GM19239 (cell line): Measurements from ENCODE around the gene GYG2.
"Not testable (repeated sequence)": the region's sequence is repeated elsewhere in the genome, so short reads cannot be mapped to it uniquely, and the experiment has no call there.

Source experiments
- DNase-seq: peaks from one replicate; pipeline ENCODE4 v3.0.0; 2011; ENCODE audit warnings: low spot score; ENCODE audit not compliant: insufficient read length
- FAIRE-seq: peaks from 2 replicates; lab custom pipeline; 2011; peaks lifted over from hg19 to GRCh38; lab: Jason Lieb, UNC

The GYG2 gene

GRCh38 chrX:2811271-2811670, 17.5 kb upstream of the GYG2 start:
- no peak for DNase-seq
- FAIRE-seq = no peak

DNA sequence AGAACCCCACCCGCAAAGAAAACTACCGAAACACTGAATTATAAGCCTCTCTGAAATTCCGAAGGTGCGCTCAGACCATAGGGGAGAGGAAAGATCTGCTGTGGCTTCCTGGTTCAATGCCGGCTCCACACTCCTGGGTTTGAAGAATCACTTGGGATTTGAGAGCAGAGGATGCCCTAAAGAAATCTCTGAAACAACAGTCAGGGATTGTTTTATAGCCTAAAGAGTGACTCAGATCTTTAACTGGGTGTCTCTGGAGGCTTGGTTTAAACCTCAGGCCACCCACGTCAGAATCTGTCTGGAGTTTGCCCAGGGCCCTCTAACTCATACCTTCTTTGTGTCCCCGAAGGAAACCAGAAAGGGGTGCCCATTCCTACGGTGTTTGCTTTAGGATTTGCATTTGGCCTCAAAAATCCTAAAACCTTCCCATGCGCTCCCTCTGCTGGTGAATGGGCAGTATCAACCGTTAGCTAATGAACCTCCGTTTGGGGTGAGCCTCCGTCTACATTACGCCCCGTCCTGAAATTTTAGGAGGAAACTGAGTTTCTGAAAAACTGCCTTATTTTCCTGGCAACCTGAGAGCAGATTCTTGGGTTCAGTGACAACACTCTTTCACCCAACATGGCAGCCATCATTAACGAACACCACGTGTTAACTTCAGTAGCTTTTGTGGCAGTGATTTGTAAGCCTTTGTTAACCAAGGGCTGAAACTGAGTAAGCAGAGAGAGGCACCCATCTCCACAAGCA, 16.4 kb upstream of the GYG2 start:
- peak; percentile 35 for FAIRE-seq
- DNase-seq = not testable (repeated sequence)

DNA sequence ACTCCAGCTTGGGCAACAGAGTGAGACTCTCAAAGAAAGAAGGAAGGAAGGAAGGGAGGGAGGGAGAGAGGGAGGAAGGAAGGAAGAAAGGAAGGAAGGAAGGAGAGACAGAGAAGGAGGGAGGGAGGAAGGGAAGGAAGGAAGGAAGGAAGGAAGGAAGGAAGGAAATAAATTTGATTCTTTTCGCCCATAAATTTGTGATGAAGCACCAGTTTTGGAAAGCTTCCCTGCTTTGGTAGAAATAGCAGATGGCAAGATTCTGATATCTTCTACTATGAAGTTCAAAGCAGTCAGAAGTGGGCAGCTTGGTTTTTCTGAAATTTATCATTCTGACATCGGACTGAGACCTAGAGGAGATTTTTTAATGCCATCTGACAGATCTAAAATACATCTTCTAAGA, 11.7 kb upstream of the GYG2 start:
- FAIRE-seq (no peak), DNase-seq (no peak)

DNA sequence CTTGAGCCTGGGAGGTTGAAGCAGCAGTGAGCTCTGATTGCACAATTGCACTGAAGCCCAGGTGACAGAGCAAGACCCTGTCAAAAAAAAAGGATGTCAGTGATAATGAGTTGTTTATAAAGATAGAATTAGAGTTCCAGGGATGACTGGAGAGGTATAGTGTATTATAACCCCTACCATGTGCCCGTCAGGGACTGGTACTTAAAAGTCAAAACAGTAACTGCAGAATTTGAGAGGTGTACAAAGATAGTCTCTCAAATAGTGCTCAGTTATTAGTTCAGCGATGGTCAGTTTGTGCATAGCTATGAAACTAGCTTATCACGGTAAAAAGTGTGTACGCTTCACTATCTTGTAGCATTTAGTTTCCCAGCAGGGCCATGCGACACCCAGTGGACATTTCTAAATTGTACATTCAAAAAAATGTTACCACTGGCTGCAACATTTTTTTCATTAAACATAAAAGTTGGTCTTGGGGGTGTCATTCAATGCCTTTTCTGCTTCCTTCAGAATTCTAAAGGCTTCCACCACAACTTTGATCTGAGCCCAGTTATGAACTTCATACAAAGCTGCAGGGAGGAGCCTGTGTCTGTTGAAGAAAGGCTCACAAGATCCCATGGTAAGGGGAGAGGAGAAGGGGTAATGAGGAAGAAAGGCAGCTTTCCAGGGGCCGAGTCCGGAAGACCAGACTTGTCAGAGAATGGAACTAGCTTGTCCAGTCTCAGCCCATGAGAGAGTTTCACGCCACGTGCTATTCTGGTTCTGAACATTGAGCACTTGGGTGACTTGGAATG, 9.2 kb upstream of the GYG2 start:
- FAIRE-seq = peak; percentile 88

DNA sequence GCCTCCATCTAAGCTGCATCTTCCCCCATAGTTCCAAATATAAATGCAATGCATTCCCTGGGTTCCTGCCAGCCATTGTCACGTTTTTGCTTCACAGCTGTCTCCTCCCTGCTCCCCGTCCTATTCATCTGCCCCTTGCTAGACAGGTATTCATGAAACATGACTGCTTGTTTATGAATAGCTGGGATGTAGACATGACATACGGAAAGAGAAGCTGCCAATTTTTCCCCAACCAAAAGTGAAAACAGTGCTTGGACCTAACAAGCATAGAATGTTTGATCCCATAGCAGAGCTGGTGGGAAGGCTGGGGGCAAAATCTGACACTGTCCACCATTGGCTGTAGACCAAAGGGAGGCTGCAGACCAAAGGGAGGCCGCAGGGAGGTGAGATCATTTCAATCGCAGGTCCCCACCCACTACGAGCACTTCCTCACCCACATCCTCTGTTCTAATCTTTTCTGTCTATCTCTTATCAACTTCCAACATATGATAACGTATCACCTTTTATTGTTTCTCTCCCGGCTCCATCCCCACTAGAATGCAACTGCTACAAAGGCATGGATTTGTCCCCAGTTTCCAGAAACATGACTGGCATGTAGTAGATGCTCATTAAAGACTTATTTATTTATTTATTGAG, 8.5 kb upstream of the GYG2 start:
- no peak for DNase-seq
- no peak for FAIRE-seq

More for the DNA sequence above, 9.2 kb upstream of the GYG2 start:
- DNase-seq = no peak

- FAIRE-seq (no peak), DNase-seq (no peak)
These were observed 4.8 kb upstream of the GYG2 start for GRCh38 chrX:2823795-2824386.

DNA sequence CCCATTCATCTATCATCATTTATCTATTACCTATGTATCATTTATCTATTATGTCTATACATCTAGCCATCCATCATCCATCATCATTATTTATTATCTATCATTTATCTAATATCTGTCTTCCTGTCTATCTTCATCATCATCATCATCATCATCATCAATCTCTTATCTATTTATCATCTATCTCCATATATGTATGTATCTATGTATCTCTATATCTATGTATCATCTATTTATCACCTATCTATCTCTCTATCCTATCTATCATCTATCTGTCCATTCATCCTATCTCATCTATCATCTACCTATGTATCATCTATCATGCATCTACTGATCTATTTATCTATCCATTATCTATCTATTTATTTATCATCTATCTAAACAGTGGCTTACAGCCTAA, 3.8 kb upstream of the GYG2 start:
- FAIRE-seq (no peak), DNase-seq (no peak)

GRCh38 chrX:2828959-2829411, 255 bp downstream of the GYG2 start:
- DNase-seq (no peak), FAIRE-seq (no peak)

- FAIRE-seq (no peak), DNase-seq (no peak)
These were observed 928 bp downstream of the GYG2 start for GRCh38 chrX:2829469-2830246.

DNA sequence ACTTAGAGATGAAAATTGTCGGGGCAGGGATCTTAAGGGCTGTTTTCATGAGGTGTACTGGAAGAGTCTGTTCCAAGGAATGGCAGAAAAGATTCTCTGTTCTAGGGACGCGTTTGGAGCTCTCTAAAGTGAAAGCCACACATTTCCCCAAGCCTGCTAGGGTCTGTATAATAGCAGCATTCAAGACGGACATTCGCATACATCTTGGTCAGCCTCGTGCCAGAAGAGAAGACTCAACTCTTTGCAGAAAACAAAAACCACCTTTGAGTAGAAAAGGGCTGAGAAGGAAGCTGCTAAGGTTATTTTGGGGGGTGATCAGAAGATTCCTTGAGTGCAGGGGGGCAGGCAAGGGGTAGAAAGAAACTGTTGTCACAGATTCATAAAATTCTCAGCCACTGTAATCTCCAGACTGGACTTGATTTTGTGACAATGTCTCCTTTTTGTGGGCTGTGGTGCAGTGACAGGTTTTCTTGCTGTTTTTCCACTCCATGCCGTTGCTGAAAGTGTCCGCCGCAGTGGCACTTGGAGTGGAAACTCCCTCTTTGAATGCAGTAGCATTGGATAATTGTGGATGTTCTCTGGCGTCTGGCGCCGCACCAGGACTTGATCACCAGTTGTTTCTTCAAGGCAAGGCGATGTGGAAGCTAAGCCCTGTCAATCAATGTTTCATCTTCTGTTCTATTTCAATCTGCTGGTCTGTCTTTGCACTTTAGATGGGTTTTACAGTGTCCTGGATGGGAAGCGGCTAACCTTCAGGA, 2.9 kb downstream of the GYG2 start:
- no peak for DNase-seq
- no peak for FAIRE-seq

- no peak for DNase-seq
- FAIRE-seq = no peak
These were observed 9.2 kb downstream of the GYG2 start for GRCh38 chrX:2837961-2838360.

GRCh38 chrX:2840961-2841360, 12.2 kb downstream of the GYG2 start:
- DNase-seq = no peak
- no peak for FAIRE-seq

GRCh38 chrX:2841537-2841936, 12.8 kb downstream of the GYG2 start:
- DNase-seq (no peak), FAIRE-seq (peak; percentile 51)

DNA sequence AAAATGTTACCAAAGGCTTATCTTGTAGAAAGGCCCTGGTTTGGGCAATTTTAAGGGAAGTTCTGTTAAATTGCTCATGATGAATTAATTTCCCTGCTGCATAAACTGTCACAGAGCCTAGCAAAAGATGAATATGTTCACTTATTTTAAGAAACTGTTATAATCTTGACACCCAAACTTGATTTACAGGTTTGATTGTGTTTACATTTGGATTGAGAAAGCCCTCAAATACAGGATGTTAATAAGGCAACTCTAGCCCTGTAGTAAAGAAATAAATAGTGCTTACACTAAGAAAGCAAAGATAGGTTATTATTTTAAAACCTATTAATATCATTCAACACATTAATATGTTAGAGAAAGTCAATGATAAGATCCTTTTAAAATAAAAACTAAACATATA, 18.3 kb downstream of the GYG2 start:
- DNase-seq = no peak
- FAIRE-seq = no peak

- DNase-seq (no peak), FAIRE-seq (no peak)
These were observed 20.2 kb downstream of the GYG2 start for GRCh38 chrX:2848871-2849301.

GRCh38 chrX:2854918-2855317, 26.2 kb downstream of the GYG2 start:
- FAIRE-seq = no peak

DNA sequence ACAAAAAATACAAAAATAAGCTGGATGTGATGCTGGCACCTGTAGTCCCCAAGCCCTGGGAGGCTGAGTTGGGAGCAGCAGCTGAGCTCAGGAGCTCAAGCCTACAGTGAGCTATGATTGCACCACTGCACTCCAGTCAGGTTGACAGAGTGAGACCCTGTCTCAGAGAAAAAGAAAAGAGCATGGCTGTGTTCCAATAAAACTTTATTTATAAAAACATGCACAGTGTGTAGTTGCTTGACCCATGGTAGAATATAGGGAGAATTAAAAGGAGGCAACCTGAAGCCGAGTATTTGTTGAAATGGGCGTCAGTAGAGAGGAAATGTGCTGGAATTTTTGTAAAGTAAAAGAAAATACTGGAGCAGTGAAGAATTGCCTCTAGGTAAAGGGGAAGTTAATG, 27.0 kb downstream of the GYG2 start:
- FAIRE-seq = no peak

More at GRCh38 chrX:2854918-2855317, 26.2 kb downstream of the GYG2 start:
- no peak for DNase-seq

DNA sequence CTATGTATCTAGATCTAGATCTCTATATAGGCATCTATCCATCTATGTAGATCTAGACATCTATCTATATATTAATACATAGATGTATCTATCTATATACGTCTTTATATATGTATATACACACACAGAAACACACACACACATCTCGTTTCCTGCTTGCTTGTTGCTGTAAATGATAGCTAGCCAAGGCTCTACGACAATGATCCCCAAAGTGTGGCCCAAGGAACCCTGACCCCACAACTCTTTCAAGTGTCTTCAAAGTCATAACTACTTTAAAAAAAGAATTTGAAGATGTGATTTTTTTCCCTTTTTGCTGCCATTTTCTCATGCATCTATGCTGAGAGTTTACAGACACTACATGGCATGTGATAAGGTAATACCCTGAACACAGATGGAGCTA, 28.8 kb downstream of the GYG2 start:
- DNase-seq (no peak), FAIRE-seq (no peak)

More for the DNA sequence above, 27.0 kb downstream of the GYG2 start:
- no peak for DNase-seq

GRCh38 chrX:2859197-2859797, 30.6 kb downstream of the GYG2 start:
- no peak for FAIRE-seq
- no peak for DNase-seq
